HepG2 (cell line): ENCODE measurements around the gene MBLAC1. TPM values are rescaled to one million over a fixed set of nuclear protein-coding genes. Genes with fewer than 3 reads are reported as not detected.

Experiments used
- AFF4 ChIP-seq: sonication (generic); formaldehyde crosslinking; IDR thresholded peaks from 2 replicates; pipeline ENCODE4 v1.4.0; 2020; ENCODE audit warnings: missing genetic modification reagents
- MBNL3 ChIP-seq: fragments of 250-450 bp; sonication (Bioruptor Pico); conservative IDR thresholded peaks from 2 replicates; pipeline ENCODE4 v1.8.0; 2022; ENCODE audit warnings: mild to moderate bottlenecking, inconsistent platforms
- MED13 ChIP-seq: sonication (generic); formaldehyde crosslinking; IDR thresholded peaks from 2 replicates; pipeline ENCODE4 v1.5.0; 2020; ENCODE audit warnings: missing genetic modification reagents
- MIXL1 ChIP-seq: IDR thresholded peaks from 2 replicates; pipeline ENCODE4 v1.6.1; 2016
- PRPF4 ChIP-seq: fragments of 200-400 bp; formaldehyde crosslinking; IDR thresholded peaks from 2 replicates; pipeline ENCODE4 v1.6.1; 2016; ENCODE audit warnings: low read length, low read depth; ENCODE audit not compliant: poor library complexity, severe bottlenecking
- TAF1 ChIP-seq: sonication (generic); formaldehyde crosslinking; IDR thresholded peaks from 2 replicates; pipeline ENCODE4 v1.4.0; 2020; ENCODE audit warnings: missing genetic modification reagents
- TERF1 ChIP-seq: sonication (generic); formaldehyde crosslinking; IDR thresholded peaks from 2 replicates; pipeline ENCODE4 v1.8.0; 2022; ENCODE audit warnings: mild to moderate bottlenecking, missing genetic modification reagents, moderate library complexity
- ZBTB25 ChIP-seq: IDR thresholded peaks from 2 replicates; pipeline ENCODE4 v1.6.1; 2018; ENCODE audit warnings: missing genetic modification reagents
- ZNF562 ChIP-seq: sonication (generic); formaldehyde crosslinking; IDR thresholded peaks from 2 replicates; pipeline ENCODE4 v1.8.0; 2022; ENCODE audit warnings: missing genetic modification reagents, borderline replicate concordance
- ZSCAN25 ChIP-seq: sonication (generic); formaldehyde crosslinking; IDR thresholded peaks from 2 replicates; pipeline ENCODE4 v1.8.0; 2022; ENCODE audit warnings: mild to moderate bottlenecking, missing genetic modification reagents
- polyA plus RNA-seq, 8 experiments: library from polyadenylated mRNA; depleted of rRNA in 3 of 8; stranded (reverse) in 7 of 8; unstranded in 1 of 8; fragments of >200 nt; fragmentation: Illumina TruSeq in 4 of 8; extraction: Trizol in 4 of 8; gene quantifications; 2 replicates each; pipeline versions ENCODE4 v1.2.1 to v1.2.3, GENCODE V29; 2011 to 2016; ENCODE audit warnings: low read depth in 4 of 8, missing spikeins in 1 of 8, mixed read lengths in 1 of 8; ENCODE audit not compliant: insufficient read depth in 1 of 8
- total RNA-seq, 5 experiments: library from RNA; depleted of rRNA; stranded (reverse); fragments of >200 nt; fragmentation: Illumina TruSeq; extraction: Trizol; gene quantifications; 2 replicates each; pipeline ENCODE4 v1.2.3, GENCODE V29; 2016; ENCODE audit warnings: low read depth in 1 of 5
- TF ChIP-seq, protein P1 (sequence below): sonication (generic); formaldehyde crosslinking; IDR thresholded peaks from 2 replicates; pipeline ENCODE4 v1.5.1; 2020; ENCODE audit warnings: mild to moderate bottlenecking, missing genetic modification reagents, borderline replicate concordance
- TF ChIP-seq, protein P2 (sequence below): sonication (generic); formaldehyde crosslinking; IDR thresholded peaks from 2 replicates; pipeline ENCODE4 v1.4.0; 2020; ENCODE audit warnings: missing genetic modification reagents, borderline replicate concordance

The MBLAC1 gene
- total and polyA plus RNA-seq, 2 of the 13 experiments (the other 11 are each of a cell fraction or from before 2014, with no cell fraction given): 0.79 to 2.1 TPM

GRCh38 chr7:100101016-100101862, 25.5 kb upstream of the MBLAC1 start, which contains the start of the genes AP4M1 and MCM7 (continued):
- TF ChIP-seq MIXL1 (no peak), ZSCAN25 (CRISPR knock-in tag) (no peak), MBNL3 (CRISPR knock-in tag) (no peak), TERF1 (CRISPR knock-in tag) (no peak), ZNF562 (CRISPR knock-in tag) (no peak), ZBTB25 (CRISPR knock-in tag) (no peak; the same call in 1 of the 2 replicates), PRPF4 (no peak), AFF4 (CRISPR knock-in tag) (no peak), TAF1 (CRISPR knock-in tag) (peak; percentile 60), MED13 (CRISPR knock-in tag) (0 out of 2 replicates have a peak, but pooled peaks have one; percentile 39)
- TF ChIP-seq, protein P1, sequence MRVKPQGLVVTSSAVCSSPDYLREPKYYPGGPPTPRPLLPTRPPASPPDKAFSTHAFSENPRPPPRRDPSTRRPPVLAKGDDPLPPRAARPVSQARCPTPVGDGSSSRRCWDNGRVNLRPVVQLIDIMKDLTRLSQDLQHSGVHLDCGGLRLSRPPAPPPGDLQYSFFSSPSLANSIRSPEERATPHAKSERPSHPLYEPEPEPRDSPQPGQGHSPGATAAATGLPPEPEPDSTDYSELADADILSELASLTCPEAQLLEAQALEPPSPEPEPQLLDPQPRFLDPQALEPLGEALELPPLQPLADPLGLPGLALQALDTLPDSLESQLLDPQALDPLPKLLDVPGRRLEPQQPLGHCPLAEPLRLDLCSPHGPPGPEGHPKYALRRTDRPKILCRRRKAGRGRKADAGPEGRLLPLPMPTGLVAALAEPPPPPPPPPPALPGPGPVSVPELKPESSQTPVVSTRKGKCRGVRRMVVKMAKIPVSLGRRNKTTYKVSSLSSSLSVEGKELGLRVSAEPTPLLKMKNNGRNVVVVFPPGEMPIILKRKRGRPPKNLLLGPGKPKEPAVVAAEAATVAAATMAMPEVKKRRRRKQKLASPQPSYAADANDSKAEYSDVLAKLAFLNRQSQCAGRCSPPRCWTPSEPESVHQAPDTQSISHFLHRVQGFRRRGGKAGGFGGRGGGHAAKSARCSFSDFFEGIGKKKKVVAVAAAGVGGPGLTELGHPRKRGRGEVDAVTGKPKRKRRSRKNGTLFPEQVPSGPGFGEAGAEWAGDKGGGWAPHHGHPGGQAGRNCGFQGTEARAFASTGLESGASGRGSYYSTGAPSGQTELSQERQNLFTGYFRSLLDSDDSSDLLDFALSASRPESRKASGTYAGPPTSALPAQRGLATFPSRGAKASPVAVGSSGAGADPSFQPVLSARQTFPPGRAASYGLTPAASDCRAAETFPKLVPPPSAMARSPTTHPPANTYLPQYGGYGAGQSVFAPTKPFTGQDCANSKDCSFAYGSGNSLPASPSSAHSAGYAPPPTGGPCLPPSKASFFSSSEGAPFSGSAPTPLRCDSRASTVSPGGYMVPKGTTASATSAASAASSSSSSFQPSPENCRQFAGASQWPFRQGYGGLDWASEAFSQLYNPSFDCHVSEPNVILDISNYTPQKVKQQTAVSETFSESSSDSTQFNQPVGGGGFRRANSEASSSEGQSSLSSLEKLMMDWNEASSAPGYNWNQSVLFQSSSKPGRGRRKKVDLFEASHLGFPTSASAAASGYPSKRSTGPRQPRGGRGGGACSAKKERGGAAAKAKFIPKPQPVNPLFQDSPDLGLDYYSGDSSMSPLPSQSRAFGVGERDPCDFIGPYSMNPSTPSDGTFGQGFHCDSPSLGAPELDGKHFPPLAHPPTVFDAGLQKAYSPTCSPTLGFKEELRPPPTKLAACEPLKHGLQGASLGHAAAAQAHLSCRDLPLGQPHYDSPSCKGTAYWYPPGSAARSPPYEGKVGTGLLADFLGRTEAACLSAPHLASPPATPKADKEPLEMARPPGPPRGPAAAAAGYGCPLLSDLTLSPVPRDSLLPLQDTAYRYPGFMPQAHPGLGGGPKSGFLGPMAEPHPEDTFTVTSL (CRISPR knock-in tag): 0 out of 2 replicates have a peak, but pooled peaks have one; percentile 44
- TF ChIP-seq, protein P2, sequence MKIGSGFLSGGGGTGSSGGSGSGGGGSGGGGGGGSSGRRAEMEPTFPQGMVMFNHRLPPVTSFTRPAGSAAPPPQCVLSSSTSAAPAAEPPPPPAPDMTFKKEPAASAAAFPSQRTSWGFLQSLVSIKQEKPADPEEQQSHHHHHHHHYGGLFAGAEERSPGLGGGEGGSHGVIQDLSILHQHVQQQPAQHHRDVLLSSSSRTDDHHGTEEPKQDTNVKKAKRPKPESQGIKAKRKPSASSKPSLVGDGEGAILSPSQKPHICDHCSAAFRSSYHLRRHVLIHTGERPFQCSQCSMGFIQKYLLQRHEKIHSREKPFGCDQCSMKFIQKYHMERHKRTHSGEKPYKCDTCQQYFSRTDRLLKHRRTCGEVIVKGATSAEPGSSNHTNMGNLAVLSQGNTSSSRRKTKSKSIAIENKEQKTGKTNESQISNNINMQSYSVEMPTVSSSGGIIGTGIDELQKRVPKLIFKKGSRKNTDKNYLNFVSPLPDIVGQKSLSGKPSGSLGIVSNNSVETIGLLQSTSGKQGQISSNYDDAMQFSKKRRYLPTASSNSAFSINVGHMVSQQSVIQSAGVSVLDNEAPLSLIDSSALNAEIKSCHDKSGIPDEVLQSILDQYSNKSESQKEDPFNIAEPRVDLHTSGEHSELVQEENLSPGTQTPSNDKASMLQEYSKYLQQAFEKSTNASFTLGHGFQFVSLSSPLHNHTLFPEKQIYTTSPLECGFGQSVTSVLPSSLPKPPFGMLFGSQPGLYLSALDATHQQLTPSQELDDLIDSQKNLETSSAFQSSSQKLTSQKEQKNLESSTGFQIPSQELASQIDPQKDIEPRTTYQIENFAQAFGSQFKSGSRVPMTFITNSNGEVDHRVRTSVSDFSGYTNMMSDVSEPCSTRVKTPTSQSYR (CRISPR knock-in tag): no peak
